ES-I3 (cell line): Measurements from ENCODE around the gene ZC3H7B.

Experiments used
- H3K36me3 ChIP-seq: 2 replicates; pipeline ENCODE4 v1.6.1; 2013; ENCODE audit warnings: mild to moderate bottlenecking, low read length, control low read depth, moderate library complexity; ENCODE audit not compliant: insufficient read depth
- H3K4me1 ChIP-seq: 2 replicates; pipeline ENCODE4 v1.6.1; 2013; ENCODE audit warnings: mild to moderate bottlenecking, control low read depth, low read length; ENCODE audit not compliant: insufficient read depth
- H3K9ac ChIP-seq: 2 replicates; pipeline ENCODE4 v1.6.1; 2013; ENCODE audit warnings: low read depth, mild to moderate bottlenecking, low read length, moderate library complexity
- H3K9me3 ChIP-seq: 2 replicates; pipeline ENCODE4 v1.6.1; 2013; ENCODE audit warnings: mild to moderate bottlenecking, low read length, moderate library complexity; ENCODE audit not compliant: control insufficient read depth, insufficient read depth

The ZC3H7B gene

DNA sequence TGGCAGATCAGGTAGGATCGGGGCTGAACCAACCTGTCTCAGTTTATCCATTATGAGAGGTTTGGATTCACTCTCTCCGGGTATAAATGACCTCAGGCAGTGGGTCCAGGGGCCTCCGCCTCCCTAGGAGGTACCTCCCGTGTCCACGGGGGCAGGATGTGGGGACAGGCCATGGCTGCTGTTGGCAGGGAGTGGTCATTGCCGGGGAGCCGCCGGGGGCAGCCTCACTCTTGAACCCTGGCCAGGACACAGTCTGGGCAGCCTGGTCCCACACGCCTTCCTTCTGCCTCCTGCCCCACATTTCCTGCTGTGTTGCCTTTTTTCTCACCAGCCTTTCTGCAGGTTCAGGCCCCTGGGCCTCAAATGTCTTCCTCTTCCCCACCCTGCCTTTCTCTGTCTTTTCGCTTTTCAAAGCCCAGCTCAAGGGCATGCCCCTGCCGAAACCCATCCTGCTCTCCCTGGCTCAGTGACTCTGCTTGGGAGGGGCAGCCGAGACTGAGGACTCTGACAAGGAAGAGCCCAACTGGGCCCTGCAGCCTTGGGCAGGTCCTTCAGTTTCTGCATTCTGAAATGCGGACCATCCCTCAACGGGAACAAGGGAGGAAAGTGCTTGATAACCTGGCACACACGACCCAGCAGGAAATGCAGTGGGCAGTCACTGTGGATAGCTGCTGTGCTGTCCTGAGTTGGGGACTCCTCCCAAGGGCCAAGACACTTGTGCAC is 31.1 kb downstream of the ZC3H7B start:
- peaks cover 26% of the 10 kb centered on the region for H3K36me3 ChIP-seq
- H3K4me1 ChIP-seq: no peaks in the 10 kb centered on the region
- no peaks in the 10 kb centered on the region for H3K9me3 ChIP-seq
- no peak overlapping the region for H3K9ac ChIP-seq

DNA sequence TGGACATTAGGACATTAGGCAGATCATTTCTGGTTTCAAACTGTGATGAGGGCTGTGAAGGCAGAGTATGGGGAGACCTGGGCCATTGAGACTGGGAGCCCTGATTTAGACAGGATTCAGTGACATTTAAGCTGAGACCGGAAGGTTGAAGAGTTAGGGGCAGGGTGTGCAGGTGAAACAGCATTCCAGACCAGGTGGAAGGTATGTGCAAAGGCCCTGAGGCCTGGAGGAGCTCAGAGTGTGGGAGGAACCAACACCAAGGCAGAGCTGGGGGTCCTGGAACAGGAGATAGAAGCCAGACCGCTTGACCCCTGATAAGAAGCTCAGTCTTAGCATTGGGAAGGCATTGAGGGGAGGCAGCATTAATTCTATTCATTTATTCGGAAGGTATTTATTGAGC is 32.5 kb downstream of the ZC3H7B start:
- Histone ChIP-seq H3K36me3 (peaks cover 26% of the 10 kb centered on the region), H3K4me1 (no peaks in the 10 kb centered on the region), H3K9ac (no peak overlapping the region), H3K9me3 (no peaks in the 10 kb centered on the region)

DNA sequence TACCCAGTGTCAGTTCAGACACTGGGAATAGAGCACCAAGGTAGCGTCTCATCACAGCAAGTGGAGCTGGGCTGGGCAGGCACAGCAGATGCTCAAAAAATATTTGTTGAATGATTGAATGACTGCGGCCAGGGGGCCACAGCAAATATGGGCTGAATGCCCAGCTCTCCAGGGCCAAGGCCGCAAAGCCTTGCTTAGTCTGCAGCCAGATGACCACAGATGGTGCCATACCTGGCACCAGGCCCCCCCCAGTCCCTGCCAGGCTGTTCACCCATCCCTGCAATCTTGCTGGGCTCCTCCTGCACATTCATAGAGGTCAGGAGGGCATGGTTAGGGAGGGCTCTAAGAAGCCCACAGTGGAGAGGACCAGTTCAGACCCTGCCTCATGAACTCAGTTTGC is 32.9 kb downstream of the ZC3H7B start:
- Histone ChIP-seq H3K36me3 (peaks cover 26% of the 10 kb centered on the region), H3K9me3 (no peaks in the 10 kb centered on the region), H3K4me1 (no peaks in the 10 kb centered on the region), H3K9ac (no peak overlapping the region)

DNA sequence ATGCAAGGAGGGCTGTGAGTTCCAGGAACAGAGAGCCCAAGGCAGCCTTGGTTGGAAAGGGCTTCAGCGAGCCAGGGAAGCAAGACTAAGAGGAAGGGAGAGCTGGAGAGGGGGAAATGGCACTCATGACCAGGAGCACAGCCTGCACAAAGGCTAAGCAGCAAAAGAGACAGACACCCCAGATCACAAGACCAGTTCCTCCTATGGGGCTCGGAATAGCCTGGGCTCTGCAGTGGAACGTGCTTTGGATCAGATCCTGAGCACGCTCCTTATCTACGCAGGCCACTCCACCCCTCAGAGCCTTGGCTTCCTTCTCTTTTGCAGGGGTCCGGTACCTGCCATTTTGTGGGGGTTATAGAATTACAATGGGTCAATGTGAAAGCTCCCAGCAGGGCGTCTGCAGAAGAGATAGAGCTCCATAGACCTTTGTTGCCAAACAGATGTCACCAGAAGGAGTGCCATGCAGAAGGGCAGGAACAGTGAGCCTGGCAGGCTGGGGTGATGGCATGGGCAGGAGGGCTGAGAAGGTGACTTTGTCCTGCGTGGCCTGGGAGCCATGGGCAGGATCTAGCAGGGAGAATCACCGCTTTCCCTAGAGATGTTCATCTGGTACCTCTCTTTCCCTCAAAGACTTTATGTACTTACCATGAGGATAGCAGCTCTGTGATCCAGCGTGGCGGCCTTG is 33.8 kb downstream of the ZC3H7B start:
- Histone ChIP-seq H3K36me3 (peaks cover 28% of the 10 kb centered on the region), H3K9ac (no peak overlapping the region)

DNA sequence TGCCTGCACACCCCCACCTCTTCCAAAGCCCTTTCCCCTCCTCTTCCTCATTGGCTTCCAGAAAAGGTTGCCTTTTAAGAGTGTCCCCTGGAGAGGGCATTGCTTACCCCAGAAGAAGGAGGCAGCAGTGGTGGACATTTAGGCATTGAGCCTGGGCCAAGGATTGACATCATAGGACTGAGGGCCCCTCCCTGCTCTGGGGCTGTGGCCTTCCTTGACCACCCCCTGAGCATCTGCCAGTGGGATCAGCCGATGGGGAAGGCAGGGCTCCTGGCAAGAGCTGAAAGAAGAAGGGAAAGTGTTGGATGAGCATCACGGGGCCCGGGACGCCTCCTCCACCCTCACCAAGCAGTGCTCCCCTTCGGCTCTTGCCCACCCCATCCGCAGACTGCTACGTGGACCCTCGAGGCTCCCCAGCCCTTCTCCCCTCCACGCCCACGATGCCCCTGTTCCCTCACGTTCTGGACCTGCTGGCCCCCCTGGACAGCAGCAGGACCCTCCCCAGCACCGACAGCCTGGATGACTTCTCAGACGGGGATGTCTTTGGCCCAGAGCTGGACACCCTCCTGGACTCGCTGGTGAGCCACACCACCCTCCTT is 37.4 kb downstream of the ZC3H7B start:
- Histone ChIP-seq H3K36me3 (peaks cover 15% of the 10 kb centered on the region; the same call in 1 of the 2 replicates), H3K9me3 (no peaks in the 10 kb centered on the region), H3K4me1 (no peaks in the 10 kb centered on the region), H3K9ac (no peak overlapping the region)

More for the DNA sequence above, 33.8 kb downstream of the ZC3H7B start:
- H3K9me3 ChIP-seq: no peaks in the 10 kb centered on the region
- no peaks in the 10 kb centered on the region for H3K4me1 ChIP-seq

DNA sequence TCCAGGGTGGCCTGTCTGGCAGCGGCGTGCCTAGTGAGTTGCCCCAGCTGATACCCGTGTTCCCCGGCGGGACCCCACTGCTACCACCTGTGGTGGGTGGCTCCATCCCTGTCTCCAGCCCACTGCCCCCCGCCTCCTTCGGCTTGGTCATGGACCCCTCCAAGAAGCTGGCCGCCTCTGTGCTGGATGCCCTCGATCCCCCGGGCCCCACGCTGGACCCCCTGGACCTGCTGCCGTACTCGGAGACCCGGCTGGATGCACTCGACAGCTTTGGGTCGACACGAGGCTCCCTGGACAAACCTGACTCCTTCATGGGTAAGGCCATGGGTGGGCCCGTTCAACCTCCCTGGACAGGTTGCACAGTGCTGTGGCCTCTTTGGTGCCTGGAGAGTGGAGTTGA is 38.5 kb downstream of the ZC3H7B start:
- H3K9ac ChIP-seq: no peak overlapping the region
- H3K36me3 ChIP-seq: peaks cover 20% of the 10 kb centered on the region
- H3K9me3 ChIP-seq: no peaks in the 10 kb centered on the region
- no peaks in the 10 kb centered on the region for H3K4me1 ChIP-seq

DNA sequence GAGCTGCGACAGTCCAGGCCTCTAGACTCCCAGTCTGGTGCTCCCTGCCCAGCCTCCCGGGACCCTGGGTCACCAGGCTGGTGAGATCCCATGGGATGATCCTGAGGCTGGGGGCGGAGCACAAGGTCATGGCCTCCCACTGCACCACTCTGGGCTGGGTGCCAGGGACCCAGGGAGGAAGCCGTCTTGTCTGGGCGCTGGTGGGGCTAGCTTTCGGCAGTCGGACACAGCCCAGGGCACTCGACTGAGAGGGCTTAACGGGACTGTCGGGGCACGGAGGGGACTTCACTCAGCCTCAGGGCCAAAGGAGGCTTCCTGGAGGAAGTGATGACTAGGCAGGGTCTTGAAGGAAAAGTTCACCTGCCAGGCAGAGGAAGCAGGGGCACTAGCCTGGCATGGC is 39.0 kb downstream of the ZC3H7B start:
- Histone ChIP-seq H3K36me3 (peaks cover 23% of the 10 kb centered on the region), H3K4me1 (no peaks in the 10 kb centered on the region), H3K9me3 (no peaks in the 10 kb centered on the region), H3K9ac (no peak overlapping the region)

DNA sequence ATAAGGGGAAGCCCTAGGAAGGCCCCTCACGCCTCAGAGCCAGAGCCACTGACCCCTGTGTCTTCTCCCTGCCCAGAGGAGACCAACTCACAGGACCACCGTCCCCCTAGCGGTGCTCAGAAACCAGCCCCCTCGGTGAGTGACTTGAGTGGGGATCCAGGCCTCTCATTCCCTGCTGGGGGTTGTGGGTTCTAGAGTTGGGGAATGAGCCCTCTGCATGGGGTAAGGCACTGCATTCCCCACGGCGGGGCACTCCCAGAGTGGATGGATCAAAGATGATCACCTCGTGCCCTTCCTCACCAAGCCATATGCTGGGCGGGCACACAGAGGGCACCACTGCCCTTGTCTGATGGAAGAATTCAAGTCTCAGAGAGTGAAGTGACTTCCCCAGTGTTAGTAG is 39.7 kb downstream of the ZC3H7B start:
- H3K9me3 ChIP-seq: no peaks in the 10 kb centered on the region
- no peak overlapping the region for H3K9ac ChIP-seq
- no peaks in the 10 kb centered on the region for H3K4me1 ChIP-seq
- H3K36me3 ChIP-seq: peaks cover 23% of the 10 kb centered on the region

DNA sequence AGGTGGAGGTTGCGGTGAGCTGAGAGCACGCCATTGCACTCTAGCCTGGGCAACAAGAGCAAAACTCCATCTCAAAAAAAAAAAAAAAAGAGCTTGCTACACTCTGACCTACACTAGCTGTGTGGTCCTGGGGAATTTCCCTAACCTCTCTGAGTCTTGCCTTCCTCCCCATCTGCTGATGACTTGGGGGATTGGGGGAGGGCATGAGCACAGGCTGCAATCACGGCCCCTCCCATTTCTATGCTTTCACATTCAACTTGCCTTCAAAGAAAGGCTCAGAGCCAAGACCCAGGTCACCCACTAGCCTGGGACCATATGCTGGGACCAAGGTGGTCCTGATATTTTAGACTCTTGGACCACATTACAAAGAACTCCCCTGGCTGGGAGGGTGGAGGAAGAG is 40.7 kb downstream of the ZC3H7B start:
- Histone ChIP-seq H3K36me3 (peaks cover 23% of the 10 kb centered on the region), H3K9me3 (no peaks in the 10 kb centered on the region), H3K9ac (no peak overlapping the region), H3K4me1 (no peaks in the 10 kb centered on the region)

DNA sequence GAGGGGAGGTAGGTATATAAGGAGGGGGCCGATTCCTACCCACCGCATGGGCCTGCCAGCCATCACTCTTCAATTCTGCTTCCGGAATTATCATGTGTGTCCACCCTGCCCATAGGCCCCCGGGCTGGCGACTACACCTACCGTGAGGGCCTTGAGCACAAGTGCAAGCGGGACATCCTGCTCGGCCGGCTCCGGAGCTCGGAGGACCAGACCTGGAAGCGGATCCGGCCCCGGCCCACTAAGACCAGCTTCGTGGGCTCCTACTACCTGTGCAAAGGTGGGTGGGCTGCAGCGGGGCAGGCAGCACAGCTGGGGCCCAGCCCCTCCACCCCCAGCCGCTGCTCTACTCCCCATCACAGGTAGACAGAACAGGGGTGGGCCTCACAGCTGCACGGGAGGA is 42.0 kb downstream of the ZC3H7B start:
- no peaks in the 10 kb centered on the region for H3K4me1 ChIP-seq
- peaks cover 33% of the 10 kb centered on the region for H3K36me3 ChIP-seq
- no peak overlapping the region for H3K9ac ChIP-seq
- H3K9me3 ChIP-seq: no peaks in the 10 kb centered on the region

DNA sequence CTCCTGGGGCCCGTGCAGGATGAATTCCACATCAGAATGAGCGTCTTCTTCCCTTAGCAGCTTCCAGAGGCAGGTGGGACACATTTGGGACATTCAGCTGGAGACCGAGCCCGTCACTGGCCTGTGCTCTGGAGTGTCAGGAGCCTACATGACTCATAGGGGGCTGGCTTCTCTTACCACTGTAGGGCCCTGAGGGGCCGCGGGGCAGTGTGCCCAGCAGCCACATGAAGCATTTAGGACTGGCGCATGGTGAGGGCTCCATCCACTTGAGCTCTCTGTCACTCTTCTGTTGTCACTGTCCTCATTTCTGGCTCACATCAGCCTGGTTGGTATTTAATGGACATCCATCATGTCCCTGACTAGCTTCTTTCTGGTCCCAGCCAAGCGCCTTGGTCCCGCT is 42.4 kb downstream of the ZC3H7B start:
- H3K9me3 ChIP-seq: no peaks in the 10 kb centered on the region
- no peak overlapping the region for H3K9ac ChIP-seq
- H3K36me3 ChIP-seq: peaks cover 37% of the 10 kb centered on the region
- no peaks in the 10 kb centered on the region for H3K4me1 ChIP-seq

DNA sequence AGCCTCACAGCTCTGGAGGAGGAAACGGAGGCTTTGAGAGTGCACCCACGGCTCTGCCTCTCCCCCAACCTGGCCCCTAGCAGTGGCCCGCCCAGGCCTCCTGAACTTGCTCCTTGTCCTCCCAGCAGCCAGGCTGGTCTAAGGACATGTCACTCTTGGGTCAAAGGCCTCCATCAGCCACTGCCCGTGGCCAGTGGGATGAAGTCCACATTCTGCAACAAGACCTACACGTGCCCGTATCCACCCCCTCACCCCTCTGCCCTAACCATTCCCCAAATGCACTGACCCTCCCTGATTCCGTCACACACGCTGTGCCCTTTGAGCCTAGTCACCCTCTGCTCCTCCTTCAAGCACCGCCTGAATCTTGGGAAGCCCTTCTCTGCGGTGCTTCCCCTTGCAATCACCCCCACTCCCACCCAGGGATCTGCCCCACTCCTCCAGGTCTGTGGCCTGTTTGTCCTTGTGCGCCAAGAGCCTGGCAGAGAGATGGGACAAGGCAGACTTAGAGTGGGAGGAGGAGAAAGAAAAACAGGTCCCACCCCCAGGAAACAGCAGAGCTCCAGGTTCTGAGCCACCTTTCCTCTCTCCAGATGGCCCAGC is 43.0 kb downstream of the ZC3H7B start:
- H3K9me3 ChIP-seq: no peaks in the 10 kb centered on the region
- H3K4me1 ChIP-seq: no peaks in the 10 kb centered on the region
- no peak overlapping the region for H3K9ac ChIP-seq
- peaks cover 37% of the 10 kb centered on the region for H3K36me3 ChIP-seq

DNA sequence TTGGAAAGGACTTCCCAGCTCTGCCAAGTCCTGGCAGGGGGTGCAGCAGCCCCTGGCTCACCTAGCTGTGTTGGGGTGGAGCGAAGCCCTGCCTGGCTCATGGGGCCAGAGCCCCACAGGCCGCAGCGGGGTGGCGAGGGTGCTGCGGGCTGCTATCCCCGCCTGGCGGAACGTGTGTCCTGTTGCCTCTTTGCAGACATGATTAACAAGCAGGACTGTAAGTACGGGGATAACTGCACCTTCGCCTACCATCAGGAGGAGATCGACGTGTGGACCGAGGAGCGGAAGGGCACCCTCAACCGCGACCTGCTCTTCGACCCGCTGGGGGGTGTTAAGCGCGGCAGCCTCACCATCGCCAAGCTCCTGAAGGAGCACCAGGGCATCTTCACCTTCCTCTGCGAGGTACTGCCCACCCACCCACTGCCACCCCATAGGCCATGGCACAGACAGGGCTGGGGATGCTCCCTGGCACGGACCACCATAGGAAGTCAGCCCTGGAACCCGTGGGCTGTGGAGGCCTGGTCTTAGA is 44.5 kb downstream of the ZC3H7B start:
- no peak overlapping the region for H3K9ac ChIP-seq
- peaks cover 44% of the 10 kb centered on the region for H3K36me3 ChIP-seq
- no peaks in the 10 kb centered on the region for H3K9me3 ChIP-seq
- H3K4me1 ChIP-seq: no peaks in the 10 kb centered on the region

DNA sequence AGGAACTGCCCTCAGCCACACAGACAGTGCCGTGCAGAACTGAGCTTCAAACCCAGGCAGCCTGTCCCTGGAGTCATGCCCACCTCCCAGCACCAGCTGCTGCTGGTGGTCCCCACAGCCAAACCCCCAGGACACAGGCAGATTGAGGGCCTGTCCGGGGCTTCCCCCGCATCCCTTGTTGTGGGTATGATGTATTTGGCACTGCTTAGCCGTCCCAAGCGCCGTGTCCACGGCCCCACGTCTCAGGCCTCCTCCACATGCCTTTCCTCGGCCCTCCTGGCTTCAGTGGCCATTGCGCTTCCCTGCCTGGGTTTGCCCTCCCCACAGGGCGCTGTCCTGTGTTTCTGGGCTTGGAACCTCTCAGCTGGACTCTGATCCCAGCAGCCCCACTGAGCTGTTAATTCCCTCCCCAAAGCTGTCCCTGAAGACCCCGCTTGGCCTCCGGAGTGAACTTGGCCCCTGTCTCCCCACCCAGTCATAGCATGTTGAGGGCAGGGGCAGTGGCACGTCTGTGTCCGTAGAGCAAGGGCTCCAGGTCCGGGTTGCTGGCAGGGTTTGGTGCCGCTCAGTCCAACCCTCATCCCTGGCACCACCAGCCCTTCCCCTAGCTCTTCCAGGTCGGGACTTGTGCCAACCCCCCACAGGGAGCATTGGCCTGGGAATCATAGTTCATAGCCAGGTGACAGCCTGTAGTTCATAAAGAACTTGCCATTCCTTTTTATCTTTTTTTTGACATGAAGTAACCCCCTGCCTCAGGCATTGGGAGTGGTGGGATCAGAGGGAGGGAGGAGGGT is 45.9 kb downstream of the ZC3H7B start:
- Histone ChIP-seq H3K9me3 (no peaks in the 10 kb centered on the region), H3K9ac (no peak overlapping the region), H3K4me1 (no peaks in the 10 kb centered on the region), H3K36me3 (peaks cover 45% of the 10 kb centered on the region)
